HG03095 (cell line): Measurements from ENCODE around the gene ABCG4.
"Not testable (repeated sequence)": the region's sequence is repeated elsewhere in the genome, so short reads cannot be mapped to it uniquely, and the experiment has no call there.

ENCODE experiments used
- ATAC-seq: cut with Tn5 transposase; IDR thresholded peaks from one replicate; pipeline ENCODE4 v1.9.1; 2021; ENCODE audit warnings: moderate library complexity; ENCODE audit not compliant: unreplicated experiment

ABCG4 gene

DNA sequence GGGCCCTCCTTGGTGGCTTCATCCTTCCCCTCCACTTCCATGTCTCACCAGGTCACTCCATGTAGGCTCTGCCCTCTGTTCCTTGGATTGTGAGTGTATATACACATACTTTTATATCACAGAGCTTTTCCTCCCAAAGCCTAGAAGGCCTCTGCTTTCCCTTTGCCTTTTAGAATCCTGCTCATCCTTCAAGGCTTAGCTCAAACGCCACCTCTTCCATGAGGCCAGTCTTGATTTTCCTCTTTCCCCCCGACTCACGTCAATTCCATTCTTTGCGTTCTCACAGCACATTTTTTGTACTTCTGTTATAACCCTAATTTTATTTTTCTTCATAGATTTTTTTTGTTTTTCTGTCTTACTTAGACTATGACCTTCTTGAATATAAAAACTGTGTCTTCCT is 3.8 kb downstream of the ABCG4 start:
- no peak for ATAC-seq

DNA sequence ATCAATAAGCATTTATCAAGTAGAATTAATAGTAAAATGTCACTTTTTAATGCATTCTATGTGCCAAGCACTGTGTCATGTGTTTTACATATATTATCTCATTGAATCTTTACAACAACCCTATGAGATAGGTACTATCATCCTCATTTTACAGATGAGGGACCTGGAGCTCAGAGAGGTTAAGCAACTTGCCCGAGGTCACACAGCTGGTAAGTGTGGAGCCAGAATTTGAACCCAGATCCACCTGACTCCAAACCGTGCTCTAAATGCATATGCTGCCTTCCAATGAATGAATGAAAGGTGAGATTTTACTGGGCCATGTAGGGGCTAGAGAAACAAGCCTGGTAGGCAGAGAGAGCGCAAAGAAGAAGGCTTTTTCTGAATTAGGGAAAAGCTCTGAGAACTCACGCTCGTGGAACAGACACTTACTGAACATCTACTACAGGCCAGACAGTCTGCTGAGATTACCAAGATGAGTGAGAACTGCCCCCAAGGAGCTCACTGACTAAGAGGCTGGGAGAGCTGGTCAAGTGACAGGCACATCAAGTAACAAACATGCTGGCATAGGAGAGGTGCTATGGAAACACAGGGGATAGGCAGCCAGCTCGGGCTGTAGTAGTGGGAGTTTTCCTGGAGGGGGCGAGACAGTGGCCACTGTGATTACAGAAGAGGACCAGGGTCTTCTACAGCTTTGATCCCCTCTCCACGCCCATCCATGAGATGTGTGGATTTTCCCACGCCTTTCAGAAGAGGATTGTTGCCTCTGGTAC is 4.4 kb downstream of the ABCG4 start:
- ATAC-seq = no peak

DNA sequence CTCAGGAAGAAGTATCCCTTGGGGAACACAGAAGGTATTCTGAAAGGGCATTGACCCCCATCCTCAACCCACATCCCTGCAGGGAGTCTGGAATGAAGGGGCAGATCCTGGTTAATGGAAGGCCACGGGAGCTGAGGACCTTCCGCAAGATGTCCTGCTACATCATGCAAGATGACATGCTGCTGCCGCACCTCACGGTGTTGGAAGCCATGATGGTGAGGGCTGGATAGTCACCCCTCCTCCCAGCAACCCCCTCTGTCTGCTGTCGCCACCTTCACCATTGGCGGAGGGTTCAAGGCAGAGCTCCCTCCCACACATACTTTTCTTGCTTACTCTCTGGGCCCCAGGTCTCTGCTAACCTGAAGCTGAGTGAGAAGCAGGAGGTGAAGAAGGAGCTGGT is 5.3 kb downstream of the ABCG4 start:
- no peak for ATAC-seq

DNA sequence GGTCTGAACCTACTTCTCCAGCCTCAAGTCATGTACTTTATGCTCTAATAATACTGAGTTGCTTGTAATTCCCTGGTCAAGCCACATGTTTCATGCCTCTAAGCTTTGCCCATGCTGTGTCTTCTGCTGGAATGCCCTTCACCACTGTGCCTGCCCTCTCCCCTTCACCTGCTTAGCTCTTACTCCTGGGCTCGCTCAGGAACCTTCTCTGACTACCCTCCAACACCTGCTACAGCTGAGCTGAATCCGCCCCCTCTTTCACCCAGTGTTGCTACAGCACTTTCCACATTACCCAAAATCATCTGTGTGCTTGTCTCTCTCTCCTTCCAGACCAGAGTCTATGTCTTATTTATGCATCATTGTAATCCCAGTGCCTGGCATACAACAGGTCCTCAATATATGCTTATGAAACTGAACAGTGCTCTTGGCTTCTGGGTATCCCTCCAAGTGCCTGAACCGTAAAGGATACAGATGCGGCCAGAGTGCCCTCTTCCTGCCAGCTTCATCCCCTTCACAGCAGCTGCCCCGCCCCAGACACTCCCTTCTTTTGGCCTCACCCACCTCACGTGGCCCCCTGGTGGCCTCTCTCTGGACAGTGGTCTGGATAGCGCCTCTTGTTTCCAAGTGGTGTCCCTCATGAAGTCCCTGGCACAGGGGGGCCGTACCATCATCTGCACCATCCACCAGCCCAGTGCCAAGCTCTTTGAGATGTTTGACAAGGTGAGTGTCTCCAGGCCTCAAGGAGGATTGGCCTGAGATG is 7.1 kb downstream of the ABCG4 start:
- no peak for ATAC-seq

DNA sequence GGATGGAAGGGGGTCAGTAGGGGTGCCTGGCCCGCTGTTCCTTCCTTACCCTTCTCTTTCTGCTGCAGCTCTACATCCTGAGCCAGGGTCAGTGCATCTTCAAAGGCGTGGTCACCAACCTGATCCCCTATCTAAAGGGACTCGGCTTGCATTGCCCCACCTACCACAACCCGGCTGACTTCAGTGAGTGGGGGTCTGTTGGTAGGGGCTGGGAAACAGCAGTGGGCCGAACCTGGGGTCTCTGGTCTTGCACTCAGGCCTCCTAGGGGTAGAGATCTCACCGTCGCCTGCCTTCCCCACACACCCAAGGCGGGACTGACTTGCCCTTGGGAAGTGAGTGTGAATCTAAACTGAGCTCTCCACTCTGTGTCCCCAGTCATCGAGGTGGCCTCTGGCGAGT is 7.6 kb downstream of the ABCG4 start:
- ATAC-seq = no peak

DNA sequence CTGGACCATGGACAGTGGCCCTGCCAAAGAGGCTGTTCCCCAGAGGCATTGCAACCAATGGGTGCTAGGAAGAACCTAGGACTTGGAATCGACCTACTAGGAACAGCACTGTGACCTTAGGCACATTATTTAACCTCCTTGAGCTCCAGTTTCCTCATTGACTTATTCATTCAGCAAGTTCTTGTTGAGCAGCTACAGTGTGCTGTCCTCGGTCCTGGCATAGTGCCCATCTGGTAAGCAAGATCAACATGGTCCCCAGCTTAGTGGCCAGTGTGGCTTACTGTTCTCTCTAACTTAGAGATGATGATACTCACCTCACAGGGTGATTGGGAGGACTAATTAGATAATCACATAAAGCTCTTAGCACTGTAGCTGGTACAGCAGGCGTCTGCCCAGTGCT is 8.2 kb downstream of the ABCG4 start:
- ATAC-seq = no peak

DNA sequence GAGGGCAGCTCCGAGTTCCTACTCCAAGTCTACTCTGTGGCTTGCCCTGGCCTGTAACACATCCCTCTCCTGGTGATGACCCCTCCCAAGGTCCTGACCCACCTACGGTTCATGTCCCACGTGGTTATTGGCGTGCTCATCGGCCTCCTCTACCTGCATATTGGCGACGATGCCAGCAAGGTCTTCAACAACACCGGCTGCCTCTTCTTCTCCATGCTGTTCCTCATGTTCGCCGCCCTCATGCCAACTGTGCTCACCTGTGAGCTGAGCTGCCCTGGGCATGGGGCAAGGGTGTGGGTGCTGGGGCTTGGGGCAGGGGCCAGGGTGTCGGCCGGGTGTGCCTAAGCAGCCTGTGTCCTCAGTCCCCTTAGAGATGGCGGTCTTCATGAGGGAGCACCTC is 9.6 kb downstream of the ABCG4 start:
- ATAC-seq = no peak

DNA sequence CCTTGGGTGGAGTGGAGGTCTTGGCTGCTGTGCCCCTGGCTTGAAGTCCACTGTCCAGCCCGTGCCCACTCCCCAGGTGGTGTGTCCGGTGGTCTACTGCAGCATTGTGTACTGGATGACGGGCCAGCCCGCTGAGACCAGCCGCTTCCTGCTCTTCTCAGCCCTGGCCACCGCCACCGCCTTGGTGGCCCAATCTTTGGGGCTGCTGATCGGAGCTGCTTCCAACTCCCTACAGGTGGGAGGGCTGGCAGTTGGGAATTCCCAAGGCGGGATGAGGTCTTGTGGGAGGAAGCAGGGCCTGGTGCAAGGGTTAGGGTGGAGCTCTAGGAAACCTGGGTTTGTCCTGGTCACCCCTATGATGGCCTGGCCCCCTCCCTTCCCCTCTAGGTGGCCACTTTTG is 11.3 kb downstream of the ABCG4 start:
- no peak for ATAC-seq

DNA sequence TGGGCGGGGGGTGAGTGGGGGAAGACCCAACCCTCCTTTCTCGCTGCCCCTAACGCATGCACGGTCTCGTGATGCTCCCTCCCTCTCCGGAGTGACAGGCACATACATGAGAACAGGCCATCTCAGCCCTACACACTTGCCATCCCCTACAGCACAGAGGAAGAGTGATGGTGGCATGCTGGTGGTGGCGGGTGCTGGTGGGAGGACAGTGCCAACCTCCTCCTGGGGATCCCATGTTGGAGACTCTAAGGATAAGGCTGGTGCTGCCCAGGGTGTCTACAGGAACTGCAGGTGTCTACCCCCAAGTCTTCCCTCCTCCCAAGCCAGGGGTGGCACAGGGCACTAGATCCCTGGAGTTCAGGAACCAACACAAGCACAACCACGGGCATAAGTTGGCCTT is 13.0 kb downstream of the ABCG4 start:
- no peak for ATAC-seq

DNA sequence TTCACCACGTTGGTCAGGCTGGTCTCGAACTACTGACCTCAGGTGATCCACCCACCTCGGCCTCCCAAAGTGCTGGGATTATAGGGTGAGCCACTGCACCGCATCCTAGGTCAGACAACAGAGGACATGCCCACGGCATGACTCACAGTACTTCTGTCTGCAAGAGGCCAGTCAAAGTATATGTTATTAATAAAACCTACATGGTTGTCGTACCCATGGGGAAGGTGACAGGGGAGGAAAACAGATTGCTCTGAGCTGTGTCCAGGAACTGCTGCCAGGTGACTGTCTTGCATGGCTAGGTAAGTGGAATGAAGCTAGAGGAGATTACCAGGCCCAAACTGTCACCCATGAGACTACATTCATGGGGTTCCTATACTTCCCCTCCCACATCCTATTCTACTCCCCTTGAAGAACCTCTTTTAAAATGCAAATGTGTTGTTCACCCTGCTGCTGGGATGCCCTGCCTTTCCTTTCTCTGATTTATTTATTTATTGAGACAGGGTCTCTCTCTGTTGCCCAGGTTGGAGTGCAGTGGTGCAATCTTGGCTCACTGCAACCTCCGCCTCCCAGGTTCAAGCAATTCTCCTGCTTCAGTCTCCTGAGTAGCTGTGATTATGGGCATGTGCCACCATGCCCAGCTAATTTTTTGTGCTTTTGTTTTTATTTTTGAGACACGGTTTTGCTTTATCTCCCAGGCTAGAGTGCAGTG is 17.7 kb downstream of the ABCG4 start:
- ATAC-seq = no peak

DNA sequence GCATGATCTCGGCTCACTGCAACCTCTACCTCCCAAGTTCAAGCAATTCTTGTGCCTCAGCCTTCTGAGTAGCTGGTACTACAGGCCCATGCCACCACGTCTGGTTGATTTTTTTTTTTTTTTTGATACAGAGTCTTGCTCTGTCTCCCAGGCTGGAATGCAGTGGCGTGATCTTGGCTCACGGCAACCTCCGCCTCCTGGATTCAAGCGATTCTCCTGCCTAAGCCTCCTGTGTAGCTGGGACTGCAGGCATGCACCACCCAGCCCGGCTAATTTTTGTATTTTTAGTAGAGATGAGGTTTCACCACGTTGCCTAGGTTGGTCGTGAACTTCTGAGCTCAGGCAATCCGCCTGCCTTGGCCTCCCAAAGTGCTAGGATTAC is 18.2 kb downstream of the ABCG4 start:
- not testable (repeated sequence) for ATAC-seq

DNA sequence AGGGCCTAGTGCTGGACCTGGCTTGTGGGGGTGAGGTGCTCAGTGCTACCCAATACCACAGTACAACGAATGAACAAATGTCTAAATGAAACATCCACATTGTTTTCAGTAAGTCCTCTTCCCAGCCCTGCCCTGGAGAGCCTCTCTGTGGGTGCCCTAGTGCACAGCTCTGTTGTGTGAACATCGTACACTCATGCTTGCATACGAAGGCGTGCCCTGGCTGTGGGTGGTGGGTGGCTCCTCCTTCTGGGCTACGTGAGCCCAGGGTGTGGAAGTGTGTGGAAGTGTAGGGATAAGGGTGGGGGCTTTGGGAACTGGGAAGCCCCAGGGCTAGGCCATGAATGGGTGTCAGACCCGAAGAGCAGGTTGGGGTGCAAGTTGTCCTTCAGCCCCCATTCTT is 19.1 kb downstream of the ABCG4 start:
- no peak for ATAC-seq

DNA sequence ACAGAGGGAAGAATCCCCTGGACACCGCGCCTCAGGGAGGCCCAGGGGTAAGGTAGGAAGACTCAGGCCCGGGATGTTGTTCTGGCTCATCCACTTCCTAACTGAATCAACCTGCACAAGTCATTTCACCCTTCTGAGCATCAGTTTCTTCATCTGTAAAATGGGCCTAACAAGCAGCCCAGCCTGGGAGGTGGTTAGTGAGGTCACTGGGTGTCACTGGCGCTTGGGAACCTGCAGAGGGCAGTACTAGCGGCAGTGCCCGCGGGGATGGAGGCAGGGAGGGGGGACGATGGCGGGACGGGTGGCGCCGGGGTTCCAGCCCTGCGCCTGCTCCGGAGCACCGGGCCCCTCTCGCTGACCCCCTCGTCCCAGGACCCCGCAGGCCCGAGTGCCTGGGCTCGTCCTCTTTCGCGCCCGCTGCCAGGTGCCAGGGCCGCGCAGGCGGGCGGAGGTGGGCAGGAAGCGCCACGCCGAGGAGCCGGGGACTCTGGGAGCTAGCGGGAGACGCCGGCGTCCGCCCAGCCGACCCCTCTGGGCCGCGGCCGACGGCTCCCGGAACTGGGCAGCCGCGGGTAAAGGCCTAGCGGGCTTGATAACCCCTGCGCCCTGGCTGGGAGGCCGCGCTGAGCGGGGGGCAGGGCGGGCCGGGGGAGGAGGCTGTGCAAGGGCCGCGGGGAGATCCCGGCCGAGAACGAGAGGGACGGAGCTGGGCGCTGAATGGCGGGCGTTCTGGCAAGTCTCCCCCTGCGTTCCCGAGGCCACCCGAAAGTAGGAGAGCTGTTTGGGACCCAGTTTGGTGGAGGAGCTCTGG is 19.8 kb downstream of the ABCG4 start, which contains the start of gene NLRX1:
Gene NLRX1, plus strand, starts transcription at position 255 of the 811 bp plus-strand sequence. CDS start 2,679 bp downstream, outside the sequence.
- peak; percentile 91 for ATAC-seq

DNA sequence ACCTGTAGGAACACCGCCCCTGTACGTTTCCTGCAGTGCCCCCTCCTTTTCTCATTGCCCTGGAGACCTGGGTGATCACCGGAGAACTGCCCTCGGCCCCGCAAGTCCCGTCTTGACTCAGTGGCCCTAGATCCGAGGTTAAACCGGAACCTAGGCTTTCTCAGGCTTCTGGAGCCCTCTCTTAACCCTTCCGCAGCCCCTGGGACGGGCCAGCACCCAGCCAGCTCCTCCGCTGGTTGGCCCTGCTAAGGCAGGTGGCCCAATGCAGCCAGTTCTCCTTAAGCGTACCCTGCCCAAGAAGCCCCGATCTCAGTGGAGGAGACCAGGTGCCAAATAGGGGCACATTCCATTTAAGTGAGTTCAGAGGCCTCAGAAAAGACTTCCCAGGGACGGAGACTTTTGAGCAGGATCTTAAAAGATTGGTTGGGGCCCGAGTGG is 20.4 kb downstream of the ABCG4 start:
- peak; percentile 26 for ATAC-seq

DNA sequence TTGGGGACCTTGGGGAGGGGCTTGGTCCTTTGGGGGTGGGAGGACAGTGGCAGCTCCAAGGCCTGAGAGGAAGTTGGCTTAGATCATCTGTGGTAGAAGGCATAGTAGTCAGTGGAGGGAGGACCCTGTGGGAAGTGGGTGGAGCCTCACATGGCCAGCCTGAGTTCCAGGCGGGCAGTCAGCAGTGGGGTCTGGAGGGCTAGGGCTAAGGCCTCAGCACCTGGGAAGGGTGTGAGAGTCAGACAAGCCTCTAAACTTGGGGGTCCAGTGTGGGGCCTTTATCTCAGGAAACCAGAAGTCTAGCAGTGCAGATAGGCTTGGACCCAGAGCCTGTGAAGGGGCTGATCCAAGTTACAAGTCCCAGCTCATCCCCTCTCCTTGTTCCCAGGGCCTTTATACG is 23.7 kb downstream of the ABCG4 start:
- ATAC-seq = no peak

DNA sequence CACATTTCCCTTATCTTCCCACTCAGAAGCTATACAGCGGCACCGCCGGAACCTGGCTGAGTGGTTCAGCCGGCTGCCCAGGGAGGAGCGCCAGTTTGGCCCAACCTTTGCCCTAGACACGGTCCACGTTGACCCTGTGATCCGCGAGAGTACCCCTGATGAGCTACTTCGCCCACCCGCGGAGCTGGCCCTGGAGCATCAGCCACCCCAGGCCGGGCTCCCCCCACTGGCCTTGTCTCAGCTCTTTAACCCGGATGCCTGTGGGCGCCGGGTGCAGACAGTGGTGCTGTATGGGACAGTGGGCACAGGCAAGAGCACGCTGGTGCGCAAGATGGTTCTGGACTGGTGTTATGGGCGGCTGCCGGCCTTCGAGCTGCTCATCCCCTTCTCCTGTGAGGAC is 24.6 kb downstream of the ABCG4 start:
- no peak for ATAC-seq

DNA sequence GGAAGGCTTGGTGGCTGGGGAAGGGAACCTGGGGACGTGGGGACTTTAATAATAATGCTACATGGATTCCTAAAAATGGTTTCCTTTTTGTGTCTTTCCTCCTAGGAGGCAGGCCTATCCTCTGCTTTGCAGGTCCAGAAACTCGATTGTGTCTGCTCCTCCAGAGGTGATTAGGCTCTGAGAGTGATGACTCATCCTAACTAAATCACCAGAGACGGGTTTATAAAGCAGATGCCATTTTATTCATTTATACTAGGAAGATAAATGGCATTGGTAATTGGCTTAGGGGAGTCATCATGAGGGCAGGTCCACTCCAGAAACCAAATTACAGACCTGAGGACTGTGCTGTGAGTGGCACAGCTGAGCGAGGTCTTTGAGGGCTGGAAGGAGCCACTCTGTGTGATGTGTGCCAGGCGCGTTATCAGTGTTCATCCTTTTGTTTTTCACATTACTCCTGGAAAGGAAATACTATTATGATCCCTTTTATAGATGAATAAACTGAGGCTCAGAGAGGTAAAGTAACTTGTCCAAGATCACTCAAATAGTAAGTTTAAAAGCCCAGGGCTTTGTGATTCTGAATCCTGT is 26.7 kb downstream of the ABCG4 start:
- no peak for ATAC-seq

DNA sequence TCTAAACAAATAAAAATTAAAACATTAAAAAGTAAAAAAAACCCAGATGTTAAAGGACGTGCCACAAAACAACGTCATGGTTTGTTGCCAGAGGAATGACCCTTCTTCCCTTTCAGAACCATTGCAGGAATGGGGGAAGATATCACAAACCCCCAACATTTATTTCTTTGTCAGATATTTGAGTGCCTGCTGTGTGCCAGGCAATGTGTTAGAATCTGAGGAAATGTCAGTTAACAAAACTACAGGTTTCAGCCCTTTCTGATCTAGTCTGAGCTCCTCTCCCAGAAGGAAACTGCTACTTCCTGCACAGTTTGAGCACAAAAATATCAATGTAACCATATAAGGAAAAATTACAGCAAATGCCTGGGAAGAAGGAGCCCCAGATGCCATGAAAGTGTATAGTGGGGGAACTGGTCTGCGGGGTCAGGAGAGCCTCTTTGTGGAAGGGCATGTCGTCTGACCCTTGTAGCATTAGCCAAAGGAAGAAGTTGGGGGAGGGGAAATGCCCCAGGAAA is 29.4 kb downstream of the ABCG4 start:
- ATAC-seq = no peak

DNA sequence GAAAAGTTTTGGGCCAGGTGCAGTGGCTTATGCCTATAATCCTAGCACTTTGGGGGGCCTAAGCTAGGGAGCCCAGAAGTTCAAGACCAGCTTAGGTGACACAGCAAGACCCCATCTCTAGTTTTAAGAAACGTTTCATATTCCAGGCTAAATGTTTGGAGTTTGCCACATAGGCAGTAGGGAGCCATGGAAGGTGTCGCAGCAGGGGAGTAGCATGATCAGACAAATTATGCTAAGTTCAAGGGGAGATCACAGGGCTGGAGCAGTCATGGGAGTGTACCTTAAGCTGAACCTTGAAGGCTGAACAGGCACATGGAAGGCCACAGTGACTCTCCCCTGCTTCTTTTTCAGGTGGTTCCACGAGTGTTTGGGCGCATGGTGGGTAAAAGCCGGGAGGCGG is 30.5 kb downstream of the ABCG4 start:
- ATAC-seq = no peak

DNA sequence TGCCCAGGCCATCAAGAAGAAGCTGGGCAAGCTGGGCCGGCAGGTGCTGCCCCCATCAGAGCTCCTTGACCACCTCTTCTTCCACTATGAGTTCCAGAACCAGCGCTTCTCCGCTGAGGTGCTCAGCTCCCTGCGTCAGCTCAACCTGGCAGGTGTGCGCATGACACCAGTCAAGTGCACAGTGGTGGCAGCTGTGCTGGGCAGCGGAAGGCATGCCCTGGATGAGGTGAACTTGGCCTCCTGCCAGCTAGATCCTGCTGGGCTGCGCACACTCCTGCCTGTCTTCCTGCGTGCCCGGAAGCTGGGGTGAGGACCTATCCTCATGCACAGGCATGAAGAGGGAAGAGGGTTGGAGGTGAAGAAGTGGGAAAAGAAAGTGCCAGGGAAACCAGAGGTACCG is 31.1 kb downstream of the ABCG4 start:
- ATAC-seq = no peak
